DOHH2 (cell line): ENCODE data around the gene PDE4B.

ENCODE experiments used
- EZH2phosphoT487 ChIP-seq: fragments of 200-600 bp; sonication (generic); IDR thresholded peaks from 2 replicates; pipeline ENCODE4 v1.6.1; 2017; ENCODE audit warnings: borderline replicate concordance, mild to moderate bottlenecking, antibody characterized with exemption, low read length, moderate library complexity, mixed read lengths
- TF ChIP-seq, protein P1 (sequence below): fragments of 200-600 bp; sonication (generic); IDR thresholded peaks from one replicate; pipeline ENCODE4 v1.5.1; 2014; ENCODE audit warnings: antibody characterized with exemption, mild to moderate bottlenecking, low read depth, low read length; ENCODE audit not compliant: poor library complexity, severe bottlenecking

- TF ChIP-seq, protein P1, sequence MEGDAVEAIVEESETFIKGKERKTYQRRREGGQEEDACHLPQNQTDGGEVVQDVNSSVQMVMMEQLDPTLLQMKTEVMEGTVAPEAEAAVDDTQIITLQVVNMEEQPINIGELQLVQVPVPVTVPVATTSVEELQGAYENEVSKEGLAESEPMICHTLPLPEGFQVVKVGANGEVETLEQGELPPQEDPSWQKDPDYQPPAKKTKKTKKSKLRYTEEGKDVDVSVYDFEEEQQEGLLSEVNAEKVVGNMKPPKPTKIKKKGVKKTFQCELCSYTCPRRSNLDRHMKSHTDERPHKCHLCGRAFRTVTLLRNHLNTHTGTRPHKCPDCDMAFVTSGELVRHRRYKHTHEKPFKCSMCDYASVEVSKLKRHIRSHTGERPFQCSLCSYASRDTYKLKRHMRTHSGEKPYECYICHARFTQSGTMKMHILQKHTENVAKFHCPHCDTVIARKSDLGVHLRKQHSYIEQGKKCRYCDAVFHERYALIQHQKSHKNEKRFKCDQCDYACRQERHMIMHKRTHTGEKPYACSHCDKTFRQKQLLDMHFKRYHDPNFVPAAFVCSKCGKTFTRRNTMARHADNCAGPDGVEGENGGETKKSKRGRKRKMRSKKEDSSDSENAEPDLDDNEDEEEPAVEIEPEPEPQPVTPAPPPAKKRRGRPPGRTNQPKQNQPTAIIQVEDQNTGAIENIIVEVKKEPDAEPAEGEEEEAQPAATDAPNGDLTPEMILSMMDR, result no peak
- no peak for TF ChIP-seq EZH2phosphoT487
Measured at GRCh38 chr1:66283622-66284041, 490.9 kb downstream of the PDE4B start.
